Endodermal cell (in vitro differentiated cells): ENCODE measurements around the gene ZNF619. TPM values are rescaled to one million over a fixed set of nuclear protein-coding genes. Genes with fewer than 3 reads are reported as not detected.

Experiments used
- DNase-seq: peaks from one replicate; pipeline ENCODE4 v3.0.0-alpha.2; 2017
- H3K27ac ChIP-seq: 2 replicates; pipeline ENCODE4 v1.5.1; 2013; ENCODE audit warnings: mild to moderate bottlenecking, low read depth, low read length, moderate library complexity
- H3K27me3 ChIP-seq: 2 replicates; pipeline ENCODE4 v1.6.1; 2013; ENCODE audit warnings: mild to moderate bottlenecking, low read length, moderate library complexity; ENCODE audit not compliant: insufficient read depth, control insufficient read depth, poor library complexity, severe bottlenecking
- H3K36me3 ChIP-seq: 2 replicates; pipeline ENCODE4 v1.7.0; 2013; ENCODE audit warnings: mild to moderate bottlenecking, low read length, moderate library complexity; ENCODE audit not compliant: control insufficient read depth, insufficient read depth
- H3K4me1 ChIP-seq: one replicate; pipeline ENCODE4 v1.7.0; 2013; ENCODE audit warnings: low read length; ENCODE audit not compliant: control insufficient read depth, insufficient read depth
- H3K4me3 ChIP-seq: 2 replicates; pipeline ENCODE4 v1.5.1; 2013; ENCODE audit warnings: mild to moderate bottlenecking, low read length, moderate library complexity
- H3K9ac ChIP-seq: 2 replicates; pipeline ENCODE4 v1.6.1; 2013; ENCODE audit warnings: mild to moderate bottlenecking, low read length, moderate library complexity; ENCODE audit not compliant: poor library complexity, severe bottlenecking; ENCODE audit errors: extremely low read depth
- H3K9me3 ChIP-seq: 2 replicates; pipeline ENCODE4 v1.6.1; 2013; ENCODE audit warnings: mild to moderate bottlenecking, low read length, moderate library complexity; ENCODE audit not compliant: control insufficient read depth
- H3K27ac Mint-ChIP-seq: 2 replicates; pipeline ENCODE4 v1.8.0; 2020; ENCODE audit warnings: mixed read lengths
- H3K27me3 Mint-ChIP-seq: 2 replicates; pipeline ENCODE4 v1.8.0; 2021; ENCODE audit warnings: mild to moderate bottlenecking, mixed read lengths; ENCODE audit not compliant: insufficient read depth
- H3K36me3 Mint-ChIP-seq: 2 replicates; pipeline ENCODE4 v1.8.0; 2020; ENCODE audit warnings: low read depth, mixed read lengths
- H3K4me1 Mint-ChIP-seq: 2 replicates; pipeline ENCODE4 v1.8.0; 2020; ENCODE audit warnings: mixed read lengths
- H3K4me3 Mint-ChIP-seq: 2 replicates; pipeline ENCODE4 v1.8.0; 2020; ENCODE audit warnings: mild to moderate bottlenecking, moderate library complexity, mixed read lengths
- H3K9me3 Mint-ChIP-seq: 2 replicates; pipeline ENCODE4 v1.8.0; 2020; ENCODE audit warnings: mild to moderate bottlenecking, mixed read lengths
- WGBS, 2 experiments: methylation state at CpG; one replicate each; pipeline versions ENCODE4 v1.1.5 to v1.1.7; 2013; ENCODE audit warnings: missing lambda C conversion rate in 2 of 2, mixed read lengths in 1 of 2; ENCODE audit not compliant: insufficient coverage in 1 of 2, insufficient read length in 1 of 2; 5-methylcytosine and 5-hydroxymethylcytosine counted together
- total RNA-seq, 2 donors: library from RNA; stranded (reverse); fragmentation: NEBNext Ultra II Directional in 1 of 2; extraction: Animal tissue kit (Norgen Biotek cat#: 25700) in 1 of 2; gene quantifications; 2 replicates in 1 of 2; 3 replicates in 1 of 2; pipeline ENCODE4 v1.2.1, GENCODE V29; 2021
- TF ChIP-seq, protein P1 (sequence below): fragments of 200-600 bp; sonication (generic); conservative IDR thresholded peaks from 2 replicates; pipeline ENCODE4 v1.5.0; 2021; ENCODE audit warnings: antibody characterized with exemption, mild to moderate bottlenecking

The ZNF619 gene
- total RNA-seq, 2 donors from 2014 or later: 6.9 to 13.7 TPM

DNA sequence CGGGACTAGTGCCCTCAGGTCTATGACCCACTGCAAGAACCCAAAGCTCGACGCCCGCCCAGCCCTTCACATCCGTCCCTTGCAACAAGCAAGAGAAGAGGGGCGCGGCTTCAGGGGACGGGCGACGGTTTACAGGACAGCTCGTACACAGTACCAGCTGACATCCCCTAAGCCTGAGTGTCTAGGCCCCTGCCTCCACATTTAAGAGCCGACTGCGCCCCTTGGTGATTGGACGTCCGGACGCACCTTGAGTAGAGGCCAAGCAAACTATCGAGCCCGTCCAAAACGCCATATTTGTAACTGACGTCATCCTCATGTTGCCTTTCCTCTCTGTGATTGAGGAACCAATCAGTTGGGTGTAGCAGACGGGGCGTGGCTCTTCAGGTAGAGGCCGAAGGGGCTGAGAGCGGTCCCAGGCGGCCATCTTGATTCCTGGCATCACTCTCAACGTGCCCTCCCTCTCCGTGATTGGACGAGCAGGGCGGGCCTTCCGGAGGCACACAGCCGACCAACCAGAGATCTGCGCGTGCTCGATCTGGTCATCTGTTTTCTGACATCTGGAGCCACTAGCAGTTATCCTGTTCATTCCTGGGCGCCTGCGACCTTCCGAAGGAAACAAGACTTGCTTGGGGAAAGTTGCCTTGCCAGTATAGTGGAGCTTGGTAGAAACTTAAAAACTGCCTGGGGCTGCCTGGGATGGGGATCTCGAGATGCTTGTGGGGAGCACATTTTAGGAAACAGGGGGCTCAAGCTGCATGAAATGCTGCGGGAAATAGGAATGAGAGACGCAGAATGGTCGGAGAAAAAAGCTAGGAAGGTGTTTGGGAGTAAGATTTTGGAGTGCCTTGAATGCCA is 23.8 kb upstream of the ZNF619 start:
- no peaks in the 10 kb centered on the region for H3K9me3 Mint-ChIP-seq
- no peaks in the 10 kb centered on the region for H3K27me3 ChIP-seq
- WGBS, 2 experiments: 0 to 1% methylated on average over 13 to 41 of the region's 41 CpGs
- DNase-seq: peak; percentile 99
- H3K4me3 ChIP-seq: peak overlapping the region; percentile 90
- peak overlapping the region; percentile 97 for H3K27ac Mint-ChIP-seq
- TF ChIP-seq, protein P1, sequence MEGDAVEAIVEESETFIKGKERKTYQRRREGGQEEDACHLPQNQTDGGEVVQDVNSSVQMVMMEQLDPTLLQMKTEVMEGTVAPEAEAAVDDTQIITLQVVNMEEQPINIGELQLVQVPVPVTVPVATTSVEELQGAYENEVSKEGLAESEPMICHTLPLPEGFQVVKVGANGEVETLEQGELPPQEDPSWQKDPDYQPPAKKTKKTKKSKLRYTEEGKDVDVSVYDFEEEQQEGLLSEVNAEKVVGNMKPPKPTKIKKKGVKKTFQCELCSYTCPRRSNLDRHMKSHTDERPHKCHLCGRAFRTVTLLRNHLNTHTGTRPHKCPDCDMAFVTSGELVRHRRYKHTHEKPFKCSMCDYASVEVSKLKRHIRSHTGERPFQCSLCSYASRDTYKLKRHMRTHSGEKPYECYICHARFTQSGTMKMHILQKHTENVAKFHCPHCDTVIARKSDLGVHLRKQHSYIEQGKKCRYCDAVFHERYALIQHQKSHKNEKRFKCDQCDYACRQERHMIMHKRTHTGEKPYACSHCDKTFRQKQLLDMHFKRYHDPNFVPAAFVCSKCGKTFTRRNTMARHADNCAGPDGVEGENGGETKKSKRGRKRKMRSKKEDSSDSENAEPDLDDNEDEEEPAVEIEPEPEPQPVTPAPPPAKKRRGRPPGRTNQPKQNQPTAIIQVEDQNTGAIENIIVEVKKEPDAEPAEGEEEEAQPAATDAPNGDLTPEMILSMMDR: no peak
- H3K36me3 ChIP-seq: peaks cover 5% of the 10 kb centered on the region
- H3K4me1 Mint-ChIP-seq: peaks cover 13% of the 10 kb centered on the region
- H3K9ac ChIP-seq: peak overlapping the region; percentile 86
- peak overlapping the region; percentile 92 for H3K27ac ChIP-seq
- no peaks in the 10 kb centered on the region for H3K4me1 ChIP-seq
- no peaks in the 10 kb centered on the region for H3K9me3 ChIP-seq
- peak overlapping the region; percentile 83 for H3K4me3 Mint-ChIP-seq
- peaks cover 6% of the 10 kb centered on the region for H3K36me3 Mint-ChIP-seq
- peaks cover 2% of the 10 kb centered on the region for H3K27me3 Mint-ChIP-seq

GRCh38 chr3:40453933-40454332 is 23.0 kb upstream of the ZNF619 start:
- Mint-ChIP-seq H3K9me3 (no peaks in the 10 kb centered on the region), H3K4me1 (peaks cover 21% of the 10 kb centered on the region), H3K36me3 (peaks cover 14% of the 10 kb centered on the region), H3K27ac (no peak overlapping the region), H3K27me3 (peaks cover 2% of the 10 kb centered on the region), H3K4me3 (peak overlapping the region; percentile 83)
- Histone ChIP-seq H3K27me3 (no peaks in the 10 kb centered on the region), H3K36me3 (peaks cover 13% of the 10 kb centered on the region), H3K9me3 (no peaks in the 10 kb centered on the region), H3K27ac (no peak overlapping the region), H3K4me3 (peak overlapping the region; percentile 90), H3K9ac (peak overlapping the region; percentile 55), H3K4me1 (peaks cover 4% of the 10 kb centered on the region)
- WGBS, 2 experiments: 40 to 55% methylated on average over 3 to 6 of the region's 6 CpGs
- DNase-seq: no peak
- TF ChIP-seq, protein P1: no peak

GRCh38 chr3:40455328-40455727 is 21.6 kb upstream of the ZNF619 start:
- WGBS, 2 experiments: 92 to 97% methylated on average over 4 of the region's 4 CpGs
- H3K4me1 Mint-ChIP-seq: peaks cover 24% of the 10 kb centered on the region

More at GRCh38 chr3:40455328-40455727, 21.6 kb upstream of the ZNF619 start:
- H3K27ac ChIP-seq: no peak overlapping the region
- TF ChIP-seq, protein P1: no peak
- no peak for DNase-seq
- Mint-ChIP-seq H3K27me3 (peaks cover 2% of the 10 kb centered on the region), H3K27ac (no peak overlapping the region), H3K9me3 (no peaks in the 10 kb centered on the region), H3K36me3 (peaks cover 26% of the 10 kb centered on the region), H3K4me3 (peak overlapping the region; percentile 93)
- no peaks in the 10 kb centered on the region for H3K27me3 ChIP-seq
- H3K4me3 ChIP-seq: no peak overlapping the region
- peaks cover 4% of the 10 kb centered on the region for H3K4me1 ChIP-seq
- peaks cover 25% of the 10 kb centered on the region for H3K36me3 ChIP-seq
- no peaks in the 10 kb centered on the region for H3K9me3 ChIP-seq
- H3K9ac ChIP-seq: no peak overlapping the region
